Duodenal mucosa (tissue), 2 donors: ENCODE measurements around the gene PLA2G4E.

Source experiments
- H3K27ac ChIP-seq: one replicate; pipeline ENCODE4 v1.7.0; 2013; ENCODE audit warnings: low read depth, low read length
- H3K27me3 ChIP-seq, 2 donors: one replicate each; pipeline ENCODE4 v1.7.0; 2013; ENCODE audit warnings: low read length in 2 of 2, control low read depth in 1 of 2; ENCODE audit not compliant: insufficient read depth in 2 of 2, control insufficient read depth in 1 of 2
- H3K36me3 ChIP-seq, 2 donors: one replicate each; pipeline ENCODE4 v1.7.0; 2013; ENCODE audit warnings: low read length in 2 of 2, control low read depth in 1 of 2; ENCODE audit not compliant: insufficient read depth in 2 of 2, control insufficient read depth in 1 of 2
- H3K4me1 ChIP-seq, 2 donors: one replicate each; pipeline ENCODE4 v1.7.0; 2013; ENCODE audit warnings: low read length in 2 of 2, control low read depth in 1 of 2; ENCODE audit not compliant: insufficient read depth in 2 of 2, control insufficient read depth in 1 of 2
- H3K4me3 ChIP-seq, 2 donors: one replicate each; pipeline ENCODE4 v1.7.0; 2013; ENCODE audit warnings: low read length in 2 of 2, low read depth in 1 of 2
- H3K9ac ChIP-seq, 2 donors: one replicate each; pipeline ENCODE4 v1.7.0; 2013; ENCODE audit warnings: low read length in 2 of 2, low read depth in 1 of 2
- H3K9me3 ChIP-seq, 2 donors: one replicate each; pipeline ENCODE4 v1.7.0; 2013; ENCODE audit warnings: low read length in 2 of 2, control low read depth in 1 of 2; ENCODE audit not compliant: control insufficient read depth in 1 of 2

PLA2G4E gene

GRCh38 chr15:41955807-41956525 lies 64.9 kb downstream of the PLA2G4E start:
- Histone ChIP-seq H3K9me3 (no peaks in the 10 kb centered on the region), H3K9ac (no peak overlapping the region), H3K4me1 (peaks cover 2% of the 10 kb centered on the region in 2 donors), H3K36me3 (peaks cover 3 to 16% of the 10 kb centered on the region in 2 donors), H3K27ac (no peak overlapping the region), H3K27me3 (no peaks in the 10 kb centered on the region), H3K4me3 (no peak overlapping the region)

GRCh38 chr15:41955100-41955499 lies 65.7 kb downstream of the PLA2G4E start:
- Histone ChIP-seq H3K4me1 (no peaks in the 10 kb centered on the region), H3K9ac (no peak overlapping the region), H3K27me3 (no peaks in the 10 kb centered on the region), H3K27ac (no peak overlapping the region), H3K4me3 (no peak overlapping the region), H3K36me3 (peaks cover 3 to 20% of the 10 kb centered on the region in 2 donors), H3K9me3 (no peaks in the 10 kb centered on the region)

- Histone ChIP-seq H3K9ac (no peak overlapping the region), H3K27me3 (no peaks in the 10 kb centered on the region)
Observed at GRCh38 chr15:41954036-41954435, 66.8 kb downstream of the PLA2G4E start.

GRCh38 chr15:41952013-41952563 lies 68.8 kb downstream of the PLA2G4E start:
- Histone ChIP-seq H3K36me3 (peaks cover 3 to 20% of the 10 kb centered on the region in 2 donors), H3K4me3 (no peak overlapping the region), H3K27ac (no peak overlapping the region), H3K9me3 (no peaks in the 10 kb centered on the region), H3K9ac (no peak overlapping the region), H3K27me3 (no peaks in the 10 kb centered on the region), H3K4me1 (no peaks in the 10 kb centered on the region)

More at GRCh38 chr15:41954036-41954435, 66.8 kb downstream of the PLA2G4E start:
- H3K9me3 ChIP-seq = no peaks in the 10 kb centered on the region
- no peaks in the 10 kb centered on the region for H3K4me1 ChIP-seq
- peaks cover 3 to 20% of the 10 kb centered on the region in 2 donors for H3K36me3 ChIP-seq
- H3K27ac ChIP-seq = no peak overlapping the region
- no peak overlapping the region for H3K4me3 ChIP-seq

- no peak overlapping the region for H3K4me3 ChIP-seq
- peaks cover 3 to 20% of the 10 kb centered on the region in 2 donors for H3K36me3 ChIP-seq
- H3K27me3 ChIP-seq = no peaks in the 10 kb centered on the region
- H3K9me3 ChIP-seq = no peaks in the 10 kb centered on the region
- no peaks in the 10 kb centered on the region for H3K4me1 ChIP-seq
- no peak overlapping the region for H3K27ac ChIP-seq
- no peak overlapping the region for H3K9ac ChIP-seq
Observed at GRCh38 chr15:41951571-41951970, 69.3 kb downstream of the PLA2G4E start.

- no peak overlapping the region for H3K4me3 ChIP-seq
- H3K9ac ChIP-seq = no peak overlapping the region
- H3K27ac ChIP-seq = no peak overlapping the region
- H3K27me3 ChIP-seq = no peaks in the 10 kb centered on the region
- peaks cover 3 to 20% of the 10 kb centered on the region in 2 donors for H3K36me3 ChIP-seq
- H3K4me1 ChIP-seq = no peaks in the 10 kb centered on the region
- H3K9me3 ChIP-seq = no peaks in the 10 kb centered on the region
Observed at GRCh38 chr15:41950489-41950888, 70.4 kb downstream of the PLA2G4E start.

- H3K27me3 ChIP-seq = no peaks in the 10 kb centered on the region
- no peaks in the 10 kb centered on the region for H3K4me1 ChIP-seq
- peaks cover 3 to 20% of the 10 kb centered on the region in 2 donors for H3K36me3 ChIP-seq
- H3K9me3 ChIP-seq = no peaks in the 10 kb centered on the region
- H3K27ac ChIP-seq = no peak overlapping the region
- no peak overlapping the region for H3K9ac ChIP-seq
- no peak overlapping the region for H3K4me3 ChIP-seq
Observed at GRCh38 chr15:41950127-41950483, 70.7 kb downstream of the PLA2G4E start.

GRCh38 chr15:41949401-41950126 lies 71.3 kb downstream of the PLA2G4E start:
- H3K36me3 ChIP-seq = peaks cover 3 to 20% of the 10 kb centered on the region in 2 donors
- H3K4me3 ChIP-seq = no peak overlapping the region
- H3K27ac ChIP-seq = no peak overlapping the region
- no peaks in the 10 kb centered on the region for H3K4me1 ChIP-seq
- no peaks in the 10 kb centered on the region for H3K9me3 ChIP-seq
- no peaks in the 10 kb centered on the region for H3K27me3 ChIP-seq
- no peak overlapping the region for H3K9ac ChIP-seq

- peaks cover 0 to 4% of the 10 kb centered on the region in 2 donors for H3K4me1 ChIP-seq
- no peaks in the 10 kb centered on the region for H3K9me3 ChIP-seq
- no peak overlapping the region for H3K27ac ChIP-seq
- H3K27me3 ChIP-seq = no peaks in the 10 kb centered on the region
- H3K9ac ChIP-seq = no peak overlapping the region
- H3K4me3 ChIP-seq = no peak overlapping the region
- peaks cover 3 to 17% of the 10 kb centered on the region in 2 donors for H3K36me3 ChIP-seq
Observed at GRCh38 chr15:41948490-41948889, 72.4 kb downstream of the PLA2G4E start.

- Histone ChIP-seq H3K4me3 (no peak overlapping the region), H3K9ac (no peak overlapping the region), H3K4me1 (peaks cover 0 to 4% of the 10 kb centered on the region in 2 donors), H3K27me3 (no peaks in the 10 kb centered on the region), H3K36me3 (peaks cover 0 to 4% of the 10 kb centered on the region in 2 donors), H3K27ac (no peak overlapping the region), H3K9me3 (no peaks in the 10 kb centered on the region)
Observed at GRCh38 chr15:41946970-41947369, 73.9 kb downstream of the PLA2G4E start.
